A549 (cell line): ENCODE data around the gene MEPE. TPM values are rescaled to one million over a fixed set of nuclear protein-coding genes. Genes with fewer than 3 reads are reported as not detected.
A peak's percentile ranks its signal among the peaks of the same experiment; 100 is the strongest.

Experiments
- ATAC-seq, 2 experiments: fragments of 200-7000 bp in 1 of 2; fragments of >200 bp in 1 of 2; cut with Nextera tagmentation in 1 of 2; cut with Tn5 transposase in 1 of 2; 3 replicates each; pipeline versions ENCODE4 v1.8.0 to v1.9.1; 2018 to 2020; ENCODE audit warnings: mild to moderate bottlenecking in 1 of 2, moderate library complexity in 1 of 2
- CTCF ChIA-PET: fragments of 300-600 bp; sonication (Branson Sonifier 250); formaldehyde crosslinking; extraction: SDS; loops from one replicate; lab custom pipeline; 2021; ENCODE audit warnings: antibody characterized with exemption, inconsistent platforms; lab: Yijun Ruan, JAX
- POLR2A ChIA-PET: fragments of 350-600 bp; formaldehyde crosslinking; extraction: SDS; loops from one replicate; lab custom pipeline; 2021; ENCODE audit warnings: antibody characterized with exemption, inconsistent platforms; lab: Yijun Ruan, JAX
- DNase-seq, 2 experiments: peaks; one replicate each; pipeline versions ENCODE4 v3.0.0 to v3.0.0-alpha.2; 2011 to 2016; ENCODE audit warnings: low read depth in 1 of 2, low spot score in 1 of 2
- FAIRE-seq: peaks from 2 replicates; lab custom pipeline; 2011; peaks lifted over from hg19 to GRCh38; lab: Jason Lieb, UNC
- H3K27ac ChIP-seq, 2 experiments: fragments of >200 bp; sonication (Bioruptor Twin); formaldehyde crosslinking; 3 replicates each; pipeline ENCODE4 v1.5.1; 2016 to 2017
- H3K4me1 ChIP-seq: fragments of >200 bp; sonication (Bioruptor Twin); formaldehyde crosslinking; 3 replicates; pipeline ENCODE4 v1.6.1; 2016
- H3K4me2 ChIP-seq: fragments of >200 bp; sonication (Bioruptor Twin); formaldehyde crosslinking; 3 replicates; pipeline ENCODE4 v1.6.1; 2016
- H3K4me3 ChIP-seq: fragments of >200 bp; sonication (Bioruptor Twin); formaldehyde crosslinking; 3 replicates; pipeline ENCODE4 v1.5.1; 2016
- H3K9me3 ChIP-seq: fragments of >200 bp; sonication (Bioruptor Twin); formaldehyde crosslinking; 3 replicates; pipeline ENCODE4 v1.6.1; 2016
- CEBPB ChIP-seq, 2 experiments: fragments of >200 bp in 1 of 2; sonication (Bioruptor Twin) in 1 of 2; formaldehyde crosslinking in 1 of 2; IDR thresholded peaks; 2 replicates each; pipeline ENCODE4 v1.6.1; 2012 to 2016
- EP300 ChIP-seq, 2 experiments: fragments of >200 bp; sonication (Bioruptor Twin); formaldehyde crosslinking; IDR thresholded peaks; 2 replicates in 1 of 2; 3 replicates in 1 of 2; pipeline ENCODE4 v1.6.1; 2016 to 2017
- FOSL2 ChIP-seq, 2 experiments: fragments of 450-650 bp in 1 of 2; fragments of >200 bp in 1 of 2; sonication (Bioruptor Twin) in 1 of 2; formaldehyde crosslinking; IDR thresholded peaks; 2 replicates each; pipeline versions ENCODE4 v1.5.0 to v1.6.1; 2016 to 2020; ENCODE audit warnings: mild to moderate bottlenecking in 1 of 2, moderate library complexity in 1 of 2
- GATA3 ChIP-seq: IDR thresholded peaks from 2 replicates; pipeline ENCODE4 v1.6.1; 2012; ENCODE audit warnings: borderline replicate concordance
- HOXA7 ChIP-seq: fragments of 250-450 bp; sonication (Bioruptor Pico); IDR thresholded peaks from 2 replicates; pipeline ENCODE4 v1.5.0; 2020; ENCODE audit warnings: mild to moderate bottlenecking, moderate library complexity
- HOXB5 ChIP-seq: fragments of 250-450 bp; sonication (Bioruptor Pico); IDR thresholded peaks from 2 replicates; pipeline ENCODE4 v1.5.0; 2020; ENCODE audit warnings: mild to moderate bottlenecking, moderate library complexity
- JUN ChIP-seq, 2 experiments: fragments of >200 bp; sonication (Bioruptor Twin); formaldehyde crosslinking; IDR thresholded peaks; 2 replicates in 1 of 2; 3 replicates in 1 of 2; pipeline ENCODE4 v1.6.1; 2016 to 2017
- KDM1A ChIP-seq: fragments of 200-600 bp; sonication (generic); IDR thresholded peaks from 2 replicates; pipeline ENCODE4 v1.6.1; 2016; ENCODE audit warnings: low read depth, mild to moderate bottlenecking
- KDM5A ChIP-seq: fragments of 200-600 bp; sonication (generic); IDR thresholded peaks from 2 replicates; pipeline ENCODE4 v1.6.1; 2016; ENCODE audit warnings: antibody characterized with exemption, mild to moderate bottlenecking
- NR3C1 ChIP-seq: fragments of >200 bp; sonication (Bioruptor Twin); formaldehyde crosslinking; IDR thresholded peaks from 3 replicates; pipeline ENCODE4 v1.6.1; 2017
- PHF8 ChIP-seq: fragments of 200-600 bp; sonication (generic); IDR thresholded peaks from 2 replicates; pipeline ENCODE4 v1.6.1; 2016; ENCODE audit warnings: low read depth, mild to moderate bottlenecking, antibody characterized with exemption, moderate library complexity, borderline replicate concordance
- POLR2AphosphoS2 ChIP-seq: conservative IDR thresholded peaks from 2 replicates; pipeline ENCODE4 v1.6.1; 2012; ENCODE audit warnings: low read length, improper control_type of control experiment, inconsistent platforms
- REST ChIP-seq: fragments of 200-600 bp; sonication (generic); IDR thresholded peaks from 2 replicates; pipeline ENCODE4 v1.6.1; 2016; ENCODE audit warnings: antibody characterized with exemption, mild to moderate bottlenecking, moderate library complexity
- SMC3 ChIP-seq: fragments of >200 bp; sonication (Bioruptor Twin); formaldehyde crosslinking; IDR thresholded peaks from 3 replicates; pipeline ENCODE4 v1.6.1; 2018; ENCODE audit warnings: inconsistent platforms
- ZSCAN20 ChIP-seq: fragments of 250-450 bp; sonication (Bioruptor Pico); IDR thresholded peaks from 2 replicates; pipeline ENCODE4 v1.8.0; 2022; ENCODE audit warnings: mild to moderate bottlenecking, moderate library complexity
- WGBS: methylation state at CpG from one replicate; pipeline ENCODE4 v1.1.6; 2017; ENCODE audit errors: missing lambda C conversion rate; 5-methylcytosine and 5-hydroxymethylcytosine counted together
- polyA plus RNA-seq, 4 experiments: library from polyadenylated mRNA; depleted of rRNA in 3 of 4; stranded (reverse); fragments of >200 nt; fragmentation: RNase III in 1 of 4; extraction: RNeasy Plus Mini Kit Qiagen cat#74134 plus additional on column Dnase treatment in 1 of 4; gene quantifications; 2 replicates in 3 of 4; 3 replicates in 1 of 4; pipeline ENCODE4 v1.2.3, GENCODE V29; 2011 to 2017
- TF ChIP-seq, protein P1 (sequence below): fragments of >200 bp; sonication (Bioruptor Twin); formaldehyde crosslinking; IDR thresholded peaks from 2 replicates; pipeline ENCODE4 v1.6.1; 2016

The MEPE gene
- polyA plus RNA-seq, 2 of the 4 experiments (the other 2 are of a cell fraction): not detected

DNA sequence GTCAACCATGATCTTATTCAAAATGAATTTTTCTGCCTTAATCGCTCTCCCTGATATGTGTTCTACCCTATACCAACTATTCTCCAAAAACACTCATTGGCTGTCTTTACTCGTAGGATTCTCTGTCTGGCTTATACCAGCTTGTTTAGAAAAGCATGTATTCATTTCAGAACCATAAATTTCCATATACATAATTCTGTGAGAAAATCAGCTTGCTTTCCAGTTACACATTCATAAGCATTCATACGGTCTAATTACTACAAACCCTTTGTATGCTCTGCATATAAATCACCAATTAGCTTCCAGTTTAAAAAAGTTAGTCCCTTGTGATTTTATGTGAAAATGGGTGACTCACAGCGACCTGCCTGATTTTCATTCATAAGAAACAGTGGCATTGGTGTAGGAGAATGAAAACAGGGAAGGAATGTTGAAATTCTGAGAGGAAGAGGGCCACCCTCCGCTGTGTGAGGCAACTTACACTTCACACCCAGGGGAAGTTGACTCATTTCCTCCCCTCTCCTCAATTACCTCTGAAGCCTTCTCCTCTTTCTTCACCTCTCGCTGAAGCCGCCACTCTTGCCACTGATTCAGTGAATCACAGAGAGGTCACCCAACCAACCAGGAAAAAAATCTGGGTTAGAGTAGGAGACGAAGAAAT, 63.3 kb downstream of the MEPE start:
- ChIA-PET CTCF (no interaction called here), POLR2A (no interaction called here)
- FAIRE-seq: no peak
- TF ChIP-seq CEBPB (IDR thresholded peaks at IDR 0.05) (peak; percentile 8 to 50; a peak in 1 of 4 replicates), KDM5A (no peak), FOSL2 (IDR thresholded peaks at IDR 0.05) (0 out of 2 replicates have a peak, but pooled peaks have one; percentile 22), FOSL2 (CRISPR knock-in tag; IDR thresholded peaks at IDR 0.05) (no peak; the same call in 1 of the 2 replicates), EP300 (IDR thresholded peaks at IDR 0.05) (no peak), POLR2AphosphoS2 (no peak), PHF8 (no peak), HOXA7 (CRISPR knock-in tag) (no peak), JUN (IDR thresholded peaks at IDR 0.05) (no peak), GATA3 (no peak), REST (no peak), ZSCAN20 (CRISPR knock-in tag) (no peak), HOXB5 (CRISPR knock-in tag) (no peak), KDM1A (no peak), SMC3 (no peak), NR3C1 (no peak)
- TF ChIP-seq, protein P1, sequence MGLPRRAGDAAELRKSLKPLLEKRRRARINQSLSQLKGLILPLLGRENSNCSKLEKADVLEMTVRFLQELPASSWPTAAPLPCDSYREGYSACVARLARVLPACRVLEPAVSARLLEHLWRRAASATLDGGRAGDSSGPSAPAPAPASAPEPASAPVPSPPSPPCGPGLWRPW: no peak
- Histone ChIP-seq H3K4me1 (peaks cover 8% of the 10 kb centered on the region; the same call in 2 of the 3 replicates), H3K4me2 (peak overlapping the region; percentile 23), H3K27ac (peak overlapping the region; percentile 11 to 41; a peak in 2 of 6 replicates), H3K9me3 (no peaks in the 10 kb centered on the region), H3K4me3 (no peak overlapping the region)
- WGBS: 23% methylated on average over 8 of the region's 8 CpGs
- DNase-seq: peak; percentile 14 to 36
- ATAC-seq: peak; percentile 55 to 74

Other genes with a start within 250 kb of the MEPE start
- gene DSPP, start 224.4 kb upstream of the MEPE start, polyA plus RNA-seq (2011; rRNA removed): not detected in 2 replicates
- gene DSPP, start 224.4 kb upstream of the MEPE start, polyA plus RNA-seq (2017; fragmentation: RNase III; extraction: RNeasy Plus Mini Kit Qiagen cat#74134 plus additional on column Dnase treatment): not detected in 3 replicates
- not detected in 2 replicates for gene DMP1, start 182.7 kb upstream of the MEPE start, polyA plus RNA-seq (2011; rRNA removed)
- not detected in 3 replicates for gene DMP1, start 182.7 kb upstream of the MEPE start, polyA plus RNA-seq (2017; fragmentation: RNase III; extraction: RNeasy Plus Mini Kit Qiagen cat#74134 plus additional on column Dnase treatment)
- not detected in 2 replicates for gene IBSP, start 33.4 kb upstream of the MEPE start, polyA plus RNA-seq (2011; rRNA removed)
- not detected in 3 replicates for gene IBSP, start 33.4 kb upstream of the MEPE start, polyA plus RNA-seq (2017; fragmentation: RNase III; extraction: RNeasy Plus Mini Kit Qiagen cat#74134 plus additional on column Dnase treatment)
- gene SPP1, start 142.7 kb downstream of the MEPE start, polyA plus RNA-seq (2011; rRNA removed): 415 and 509 TPM in 2 replicates
- gene SPP1, start 142.7 kb downstream of the MEPE start, polyA plus RNA-seq (2017; fragmentation: RNase III; extraction: RNeasy Plus Mini Kit Qiagen cat#74134 plus additional on column Dnase treatment): 176 to 226 TPM (median 198 TPM) in 3 replicates
- 38.6 and 57.6 TPM in 2 replicates for gene PKD2, start 174.7 kb downstream of the MEPE start, polyA plus RNA-seq (2011; rRNA removed)
- gene PKD2, start 174.7 kb downstream of the MEPE start, polyA plus RNA-seq (2017; fragmentation: RNase III; extraction: RNeasy Plus Mini Kit Qiagen cat#74134 plus additional on column Dnase treatment): 30.6 to 40.2 TPM (median 39.4 TPM) in 3 replicates